ENCODE data around the gene MEDAG.
A peak's percentile ranks its signal among the peaks of the same experiment; 100 is the strongest.

Gene MEDAG

GRCh38 chr13:30874111-30874510 is 32.0 kb upstream of the MEDAG start:
- Histone ChIP-seq H3K79me1 (ENCODE audit: low read length) (no peaks in the 10 kb centered on the region), H4K8ac (ENCODE audit: low read depth, low read length) (no peak overlapping the region), H2BK15ac (replicated peaks; ENCODE audit: low read depth) (peak overlapping the region; percentile 20), H3K4me1 (ENCODE audit: control insufficient read depth, low read depth, low read length) (peaks cover 6% of the 10 kb centered on the region), H3K27me3 (ENCODE audit: insufficient read depth, low read length, poor library complexity) (no peaks in the 10 kb centered on the region), H3K4me3 (ENCODE audit: low read length) (no peak overlapping the region), H3K27ac (ENCODE audit: low read depth, low read length) (no peak overlapping the region), H2AK5ac (ENCODE audit: low read length) (no peak overlapping the region), H3K56ac (ENCODE audit: low read length) (no peak overlapping the region), H3K79me2 (ENCODE audit: control insufficient read depth, insufficient read depth, low read length) (no peaks in the 10 kb centered on the region), H3K18ac (ENCODE audit: low read length) (no peak overlapping the region), H3K4ac (ENCODE audit: low read depth, low read length) (no peak overlapping the region), H3K36me3 (ENCODE audit: control insufficient read depth, insufficient read depth, low read length) (no peaks in the 10 kb centered on the region), H4K5ac (ENCODE audit: low read length) (no peak overlapping the region), H3K4me2 (ENCODE audit: low read length) (no peak overlapping the region), H3K23ac (ENCODE audit: low read length) (no peak overlapping the region), H2BK120ac (ENCODE audit: low read depth, low read length) (no peak overlapping the region), H2BK5ac (ENCODE audit: low read length) (no peak overlapping the region), H3K9ac (ENCODE audit: low read length) (no peak overlapping the region)
- WGBS (ENCODE audit: extremely low coverage, insufficient coverage, low lambda C conversion rate): no CpG with 5 or more reads among the region's 6 CpGs
- DNase-seq: no peak

- no CpG with 5 or more reads among the region's 6 CpGs for WGBS (ENCODE audit: extremely low coverage, insufficient coverage, low lambda C conversion rate)
- Histone ChIP-seq H3K27me3 (ENCODE audit: insufficient read depth, low read length, poor library complexity) (no peaks in the 10 kb centered on the region), H3K4me1 (ENCODE audit: control insufficient read depth, low read depth, low read length) (peaks cover 6% of the 10 kb centered on the region), H2BK15ac (replicated peaks; ENCODE audit: low read depth) (peak overlapping the region; percentile 20), H3K23ac (ENCODE audit: low read length) (no peak overlapping the region), H3K4ac (ENCODE audit: low read depth, low read length) (no peak overlapping the region), H3K36me3 (ENCODE audit: control insufficient read depth, insufficient read depth, low read length) (no peaks in the 10 kb centered on the region), H2BK120ac (ENCODE audit: low read depth, low read length) (no peak overlapping the region), H3K4me2 (ENCODE audit: low read length) (no peak overlapping the region), H3K18ac (ENCODE audit: low read length) (peak overlapping the region; percentile 12), H3K9ac (ENCODE audit: low read length) (no peak overlapping the region), H4K5ac (ENCODE audit: low read length) (no peak overlapping the region), H3K4me3 (ENCODE audit: low read length) (no peak overlapping the region), H2AK5ac (ENCODE audit: low read length) (no peak overlapping the region), H2BK5ac (ENCODE audit: low read length) (no peak overlapping the region), H4K8ac (ENCODE audit: low read depth, low read length) (no peak overlapping the region), H3K79me1 (ENCODE audit: low read length) (no peaks in the 10 kb centered on the region), H3K27ac (ENCODE audit: low read depth, low read length) (no peak overlapping the region), H3K79me2 (ENCODE audit: control insufficient read depth, insufficient read depth, low read length) (no peaks in the 10 kb centered on the region), H3K56ac (ENCODE audit: low read length) (no peak overlapping the region)
- DNase-seq: no peak
Measured at GRCh38 chr13:30874561-30874960, 31.5 kb upstream of the MEDAG start.

GRCh38 chr13:30877335-30877734 is 28.7 kb upstream of the MEDAG start:
- H3K4ac ChIP-seq (ENCODE audit: low read depth, low read length): no peak overlapping the region
- H3K9ac ChIP-seq (ENCODE audit: low read length): no peak overlapping the region
- H3K18ac ChIP-seq (ENCODE audit: low read length): no peak overlapping the region
- H4K5ac ChIP-seq (ENCODE audit: low read length): no peak overlapping the region
- H3K79me2 ChIP-seq (ENCODE audit: control insufficient read depth, insufficient read depth, low read length): no peaks in the 10 kb centered on the region
- no peak overlapping the region for H3K23ac ChIP-seq (ENCODE audit: low read length)
- H3K27me3 ChIP-seq (ENCODE audit: insufficient read depth, low read length, poor library complexity): no peaks in the 10 kb centered on the region
- no peaks in the 10 kb centered on the region for H3K36me3 ChIP-seq (ENCODE audit: control insufficient read depth, insufficient read depth, low read length)
- no peak overlapping the region for H3K56ac ChIP-seq (ENCODE audit: low read length)
- WGBS (ENCODE audit: extremely low coverage, insufficient coverage, low lambda C conversion rate): no CpG with 5 or more reads among the region's 1 CpG
- H4K8ac ChIP-seq (ENCODE audit: low read depth, low read length): no peak overlapping the region
- no peak overlapping the region for H2BK5ac ChIP-seq (ENCODE audit: low read length)
- H3K79me1 ChIP-seq (ENCODE audit: low read length): no peaks in the 10 kb centered on the region
- H3K4me1 ChIP-seq (ENCODE audit: control insufficient read depth, low read depth, low read length): peaks cover 6% of the 10 kb centered on the region
- H3K27ac ChIP-seq (ENCODE audit: low read depth, low read length): no peak overlapping the region
- H2AK5ac ChIP-seq (ENCODE audit: low read length): no peak overlapping the region
- no peak for DNase-seq
- H2BK15ac ChIP-seq (replicated peaks; ENCODE audit: low read depth): no peak overlapping the region
- no peak overlapping the region for H2BK120ac ChIP-seq (ENCODE audit: low read depth, low read length)
- no peak overlapping the region for H3K4me3 ChIP-seq (ENCODE audit: low read length)
- no peak overlapping the region for H3K4me2 ChIP-seq (ENCODE audit: low read length)

GRCh38 chr13:30880151-30880855 is 25.8 kb upstream of the MEDAG start:
- Histone ChIP-seq H2AK5ac (ENCODE audit: low read length) (no peak overlapping the region), H3K9ac (ENCODE audit: low read length) (no peak overlapping the region), H3K23ac (ENCODE audit: low read length) (no peak overlapping the region), H3K56ac (ENCODE audit: low read length) (no peak overlapping the region), H3K36me3 (ENCODE audit: control insufficient read depth, insufficient read depth, low read length) (no peaks in the 10 kb centered on the region), H2BK5ac (ENCODE audit: low read length) (no peak overlapping the region), H3K4ac (ENCODE audit: low read depth, low read length) (no peak overlapping the region), H3K18ac (ENCODE audit: low read length) (no peak overlapping the region), H4K8ac (ENCODE audit: low read depth, low read length) (no peak overlapping the region), H2BK120ac (ENCODE audit: low read depth, low read length) (no peak overlapping the region), H3K79me1 (ENCODE audit: low read length) (no peaks in the 10 kb centered on the region), H4K5ac (ENCODE audit: low read length) (no peak overlapping the region), H3K4me3 (ENCODE audit: low read length) (no peak overlapping the region), H3K27me3 (ENCODE audit: insufficient read depth, low read length, poor library complexity) (no peaks in the 10 kb centered on the region), H2BK15ac (replicated peaks; ENCODE audit: low read depth) (no peak overlapping the region), H3K27ac (ENCODE audit: low read depth, low read length) (no peak overlapping the region), H3K4me2 (ENCODE audit: low read length) (no peak overlapping the region), H3K79me2 (ENCODE audit: control insufficient read depth, insufficient read depth, low read length) (no peaks in the 10 kb centered on the region), H3K4me1 (ENCODE audit: control insufficient read depth, low read depth, low read length) (peaks cover 2% of the 10 kb centered on the region)
- WGBS (ENCODE audit: extremely low coverage, insufficient coverage, low lambda C conversion rate): no CpG with 5 or more reads among the region's 2 CpGs
- no peak for DNase-seq

- H3K4me1 ChIP-seq (ENCODE audit: control insufficient read depth, low read depth, low read length): peaks cover 2% of the 10 kb centered on the region
- no peak overlapping the region for H3K4me3 ChIP-seq (ENCODE audit: low read length)
- no peak overlapping the region for H2BK15ac ChIP-seq (replicated peaks; ENCODE audit: low read depth)
- WGBS (ENCODE audit: extremely low coverage, insufficient coverage, low lambda C conversion rate): no CpG with 5 or more reads among the region's 4 CpGs
- no peak overlapping the region for H3K23ac ChIP-seq (ENCODE audit: low read length)
- H3K9ac ChIP-seq (ENCODE audit: low read length): no peak overlapping the region
- no peak overlapping the region for H3K18ac ChIP-seq (ENCODE audit: low read length)
- H3K27me3 ChIP-seq (ENCODE audit: insufficient read depth, low read length, poor library complexity): no peaks in the 10 kb centered on the region
- no peak overlapping the region for H2BK5ac ChIP-seq (ENCODE audit: low read length)
- no peaks in the 10 kb centered on the region for H3K79me2 ChIP-seq (ENCODE audit: control insufficient read depth, insufficient read depth, low read length)
- H3K27ac ChIP-seq (ENCODE audit: low read depth, low read length): no peak overlapping the region
- H3K79me1 ChIP-seq (ENCODE audit: low read length): no peaks in the 10 kb centered on the region
- no peaks in the 10 kb centered on the region for H3K36me3 ChIP-seq (ENCODE audit: control insufficient read depth, insufficient read depth, low read length)
- H4K8ac ChIP-seq (ENCODE audit: low read depth, low read length): no peak overlapping the region
- no peak for DNase-seq
- H2BK120ac ChIP-seq (ENCODE audit: low read depth, low read length): no peak overlapping the region
- no peak overlapping the region for H4K5ac ChIP-seq (ENCODE audit: low read length)
- H2AK5ac ChIP-seq (ENCODE audit: low read length): no peak overlapping the region
- H3K4me2 ChIP-seq (ENCODE audit: low read length): no peak overlapping the region
- no peak overlapping the region for H3K4ac ChIP-seq (ENCODE audit: low read depth, low read length)
- no peak overlapping the region for H3K56ac ChIP-seq (ENCODE audit: low read length)
Measured at GRCh38 chr13:30880856-30881155, 25.3 kb upstream of the MEDAG start.

- H3K18ac ChIP-seq (ENCODE audit: low read length): no peak overlapping the region
- peaks cover 2% of the 10 kb centered on the region for H3K4me1 ChIP-seq (ENCODE audit: control insufficient read depth, low read depth, low read length)
- no peak overlapping the region for H3K27ac ChIP-seq (ENCODE audit: low read depth, low read length)
- H3K9ac ChIP-seq (ENCODE audit: low read length): no peak overlapping the region
- no CpG with 5 or more reads among the region's 3 CpGs for WGBS (ENCODE audit: extremely low coverage, insufficient coverage, low lambda C conversion rate)
- no peak overlapping the region for H4K8ac ChIP-seq (ENCODE audit: low read depth, low read length)
- H3K4me3 ChIP-seq (ENCODE audit: low read length): no peak overlapping the region
- no peaks in the 10 kb centered on the region for H3K27me3 ChIP-seq (ENCODE audit: insufficient read depth, low read length, poor library complexity)
- H2BK15ac ChIP-seq (replicated peaks; ENCODE audit: low read depth): no peak overlapping the region
- H3K4me2 ChIP-seq (ENCODE audit: low read length): no peak overlapping the region
- H2BK120ac ChIP-seq (ENCODE audit: low read depth, low read length): no peak overlapping the region
- no peak overlapping the region for H3K23ac ChIP-seq (ENCODE audit: low read length)
- no peaks in the 10 kb centered on the region for H3K79me1 ChIP-seq (ENCODE audit: low read length)
- DNase-seq: no peak
- H3K36me3 ChIP-seq (ENCODE audit: control insufficient read depth, insufficient read depth, low read length): no peaks in the 10 kb centered on the region
- H2BK5ac ChIP-seq (ENCODE audit: low read length): no peak overlapping the region
- no peak overlapping the region for H3K4ac ChIP-seq (ENCODE audit: low read depth, low read length)
- H3K56ac ChIP-seq (ENCODE audit: low read length): no peak overlapping the region
- no peak overlapping the region for H2AK5ac ChIP-seq (ENCODE audit: low read length)
- no peak overlapping the region for H4K5ac ChIP-seq (ENCODE audit: low read length)
- no peaks in the 10 kb centered on the region for H3K79me2 ChIP-seq (ENCODE audit: control insufficient read depth, insufficient read depth, low read length)
Measured at GRCh38 chr13:30881191-30881651, 24.9 kb upstream of the MEDAG start.
